ENCODE results near the gene TBX2. TPM values are rescaled to one million over a fixed set of nuclear protein-coding genes. Genes with fewer than 3 reads are reported as not detected.

Gene TBX2
- polyA plus RNA-seq, 3 donors = 47.8 to 58.3 (median 56.1) TPM

DNA sequence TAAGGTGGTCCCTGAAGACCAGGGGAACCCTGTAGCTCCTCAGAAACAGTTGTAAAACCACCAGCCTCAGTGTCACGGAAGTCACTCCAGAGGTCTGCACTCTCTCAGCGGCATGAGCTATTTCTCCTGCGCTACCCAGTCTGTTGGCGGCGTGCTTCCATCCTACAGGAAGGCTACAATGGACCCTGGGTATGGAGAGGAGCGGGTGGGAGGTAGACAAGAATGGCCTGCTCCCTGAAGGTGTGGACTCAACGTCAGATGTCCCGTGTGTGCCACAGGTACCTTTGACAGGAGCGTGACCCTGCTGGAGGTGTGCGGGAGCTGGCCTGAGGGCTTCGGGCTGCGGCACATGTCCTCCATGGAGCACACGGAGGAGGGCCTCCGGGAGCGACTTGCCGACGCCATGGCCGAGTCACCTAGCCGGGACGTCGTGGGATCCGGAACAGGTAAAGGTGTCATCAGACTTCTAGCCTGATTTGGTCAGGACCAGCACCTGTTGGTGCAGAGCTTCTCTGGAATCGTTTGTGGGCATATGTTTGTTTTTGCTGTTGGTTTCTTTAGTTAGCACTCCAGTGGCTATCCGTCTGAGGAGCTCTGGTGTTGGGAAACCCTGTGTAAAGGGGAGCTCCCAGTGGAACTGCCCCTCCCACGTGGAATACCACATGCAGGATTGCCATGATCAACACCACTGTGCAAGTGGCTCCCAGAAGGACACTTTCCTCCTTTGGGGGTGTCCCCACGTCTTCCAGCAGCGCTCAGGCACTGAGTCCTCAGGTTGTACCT lies 31.4 kb upstream of the TBX2 start:
- no peak for DNase-seq (ENCODE audit: low read depth in 3 of 3, low spot score in 2 of 3)

- no peak for DNase-seq (ENCODE audit: low read depth in 3 of 3, low spot score in 2 of 3)
These were observed 30.7 kb upstream of the TBX2 start for GRCh38 chr17:61368832-61369450.

DNA sequence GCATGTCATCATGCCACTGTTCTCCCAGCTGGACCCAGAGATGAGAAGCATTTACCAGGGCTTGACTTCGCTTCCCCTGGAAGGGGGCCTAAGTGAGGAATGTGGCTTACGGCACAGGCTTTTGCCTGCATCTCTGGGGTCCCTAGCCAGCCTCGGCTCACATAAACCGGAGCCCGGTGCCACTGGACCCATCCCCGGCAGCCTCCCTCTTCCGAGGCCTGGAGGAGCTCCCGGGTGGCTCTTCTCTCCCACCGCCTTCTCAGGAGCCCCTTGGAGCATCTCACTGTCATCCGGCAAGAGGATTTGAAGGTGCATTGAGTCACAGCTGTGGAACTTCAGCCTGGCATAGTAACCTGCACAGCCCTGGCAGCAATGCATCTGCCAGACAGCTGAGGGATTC lies 29.9 kb upstream of the TBX2 start:
- no peak for DNase-seq (ENCODE audit: low read depth in 3 of 3, low spot score in 2 of 3)

GRCh38 chr17:61371179-61371578 lies 28.5 kb upstream of the TBX2 start:
- DNase-seq (ENCODE audit: low read depth in 3 of 3, low spot score in 2 of 3) = no peak

DNA sequence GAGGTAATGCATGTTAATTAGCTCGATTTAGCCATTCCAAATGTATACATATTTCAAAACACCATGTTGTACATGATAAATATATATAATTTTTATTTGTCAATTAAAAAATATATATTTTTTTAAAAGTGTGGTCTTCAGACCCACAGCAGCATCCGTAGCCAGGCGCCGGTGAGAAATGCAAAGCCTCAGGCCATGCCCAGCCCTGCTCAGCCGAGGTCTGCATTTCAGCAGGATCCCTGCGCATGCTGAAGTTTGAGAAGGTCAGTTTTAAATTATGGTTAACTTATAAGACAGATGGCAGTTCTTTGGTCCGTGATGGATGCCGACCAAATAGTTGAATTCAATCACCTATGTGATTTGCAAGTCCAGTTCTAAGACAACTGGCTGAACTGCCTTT lies 28.0 kb upstream of the TBX2 start:
- no peak for DNase-seq (ENCODE audit: low read depth in 3 of 3, low spot score in 2 of 3)

DNA sequence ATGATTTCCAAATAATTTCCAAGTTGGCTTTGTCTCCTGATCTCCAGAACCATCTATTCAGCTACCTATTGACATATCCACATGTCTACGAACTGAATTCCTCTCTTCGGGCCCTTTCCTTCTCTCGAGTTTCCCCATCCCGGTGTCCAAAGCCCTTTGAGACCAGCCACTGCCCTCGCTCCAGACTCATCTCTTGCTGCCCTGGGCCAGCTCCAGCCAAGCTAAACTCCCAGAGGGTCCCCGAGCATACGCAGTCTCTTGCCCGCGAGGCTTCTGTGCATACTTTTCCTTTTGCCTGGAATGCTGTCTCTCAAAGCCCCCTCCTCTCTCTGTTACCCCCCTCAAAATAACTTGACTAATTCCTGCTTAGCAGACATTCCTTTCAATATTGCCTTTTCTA lies 27.2 kb upstream of the TBX2 start:
- no peak for DNase-seq (ENCODE audit: low read depth in 3 of 3, low spot score in 2 of 3)

GRCh38 chr17:61376931-61377838 lies 22.5 kb upstream of the TBX2 start:
- DNase-seq (ENCODE audit: low read depth in 3 of 3, low spot score in 2 of 3) = no peak

DNA sequence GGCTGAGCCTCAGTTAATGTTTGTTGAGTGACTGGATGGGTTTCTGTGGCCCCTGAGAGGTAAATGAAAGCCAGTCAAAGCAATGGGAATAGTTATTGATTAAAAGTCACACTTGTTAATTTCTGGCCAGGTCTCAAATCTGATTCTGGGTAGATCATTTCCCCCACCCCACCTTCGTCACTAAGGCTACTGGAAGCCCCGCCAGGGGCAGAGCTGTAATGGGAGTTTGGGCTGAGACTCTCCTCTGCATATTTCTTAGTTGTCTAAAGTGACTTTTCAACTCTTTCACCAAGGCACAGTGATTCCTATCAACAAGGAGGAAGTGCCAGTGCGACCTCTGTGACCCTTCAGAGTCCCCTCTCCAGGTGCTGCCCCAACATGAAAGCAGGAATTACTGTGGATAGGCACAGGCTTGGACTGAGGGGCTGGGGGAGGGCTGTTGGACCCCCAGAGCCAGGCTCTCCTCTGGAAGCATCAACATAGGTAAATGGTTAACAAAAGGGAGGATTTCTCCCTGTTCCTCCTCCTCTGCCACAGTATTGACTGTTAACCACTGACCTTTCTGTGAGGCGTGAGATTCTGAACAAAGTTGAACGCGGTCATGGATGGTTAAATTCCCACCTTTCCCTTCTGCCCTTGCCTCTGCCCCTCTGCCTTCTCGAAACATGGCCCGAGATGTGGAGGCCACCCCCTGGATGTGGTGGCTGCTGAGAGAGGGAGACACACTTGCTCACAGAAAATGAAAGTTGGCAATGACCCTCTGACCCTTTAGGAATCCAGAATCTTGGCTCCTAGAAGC lies 20.8 kb upstream of the TBX2 start:
- DNase-seq (ENCODE audit: low read depth in 3 of 3, low spot score in 2 of 3) = no peak

GRCh38 chr17:61379457-61380216 lies 20.0 kb upstream of the TBX2 start:
- DNase-seq (ENCODE audit: low read depth in 3 of 3, low spot score in 2 of 3) = no peak

- no peak for DNase-seq (ENCODE audit: low read depth in 3 of 3, low spot score in 2 of 3)
These were observed 19.3 kb upstream of the TBX2 start for GRCh38 chr17:61380217-61380835.

DNA sequence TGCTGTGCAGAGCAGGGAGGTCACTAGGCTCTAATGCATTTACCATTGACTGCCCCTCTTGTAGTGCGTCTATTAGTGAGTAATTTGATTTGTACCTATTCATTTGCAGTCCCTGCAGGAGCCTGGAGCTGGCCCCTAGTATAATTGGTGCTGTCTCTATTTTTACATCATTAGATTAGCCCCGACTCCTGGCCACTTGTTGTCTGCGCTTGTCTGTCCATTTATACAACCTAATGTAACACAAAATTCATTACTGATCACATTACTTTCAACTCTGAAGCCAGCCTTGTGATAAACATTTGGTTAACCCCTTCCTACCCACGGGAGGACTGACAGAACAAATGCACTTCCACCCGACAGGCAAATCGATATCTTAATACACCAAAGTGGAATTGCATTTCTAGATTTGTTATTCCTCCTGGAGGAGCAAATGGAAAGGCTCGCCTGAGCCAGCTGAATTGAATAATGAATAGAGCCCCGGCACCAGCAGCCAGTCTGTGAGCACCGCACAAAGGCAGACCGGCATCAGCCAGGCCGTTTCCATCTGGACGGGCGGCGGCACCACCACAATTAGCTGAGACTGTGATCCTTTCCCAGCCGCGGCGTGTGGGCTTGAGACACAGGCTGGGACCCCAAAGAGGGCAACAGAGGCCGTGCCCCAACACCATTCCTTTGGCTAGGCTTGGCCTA lies 18.7 kb upstream of the TBX2 start:
- DNase-seq (ENCODE audit: low read depth in 3 of 3, low spot score in 2 of 3) = no peak

- no peak for DNase-seq (ENCODE audit: low read depth in 3 of 3, low spot score in 2 of 3)
These were observed 18.1 kb upstream of the TBX2 start for GRCh38 chr17:61381537-61381936.

DNA sequence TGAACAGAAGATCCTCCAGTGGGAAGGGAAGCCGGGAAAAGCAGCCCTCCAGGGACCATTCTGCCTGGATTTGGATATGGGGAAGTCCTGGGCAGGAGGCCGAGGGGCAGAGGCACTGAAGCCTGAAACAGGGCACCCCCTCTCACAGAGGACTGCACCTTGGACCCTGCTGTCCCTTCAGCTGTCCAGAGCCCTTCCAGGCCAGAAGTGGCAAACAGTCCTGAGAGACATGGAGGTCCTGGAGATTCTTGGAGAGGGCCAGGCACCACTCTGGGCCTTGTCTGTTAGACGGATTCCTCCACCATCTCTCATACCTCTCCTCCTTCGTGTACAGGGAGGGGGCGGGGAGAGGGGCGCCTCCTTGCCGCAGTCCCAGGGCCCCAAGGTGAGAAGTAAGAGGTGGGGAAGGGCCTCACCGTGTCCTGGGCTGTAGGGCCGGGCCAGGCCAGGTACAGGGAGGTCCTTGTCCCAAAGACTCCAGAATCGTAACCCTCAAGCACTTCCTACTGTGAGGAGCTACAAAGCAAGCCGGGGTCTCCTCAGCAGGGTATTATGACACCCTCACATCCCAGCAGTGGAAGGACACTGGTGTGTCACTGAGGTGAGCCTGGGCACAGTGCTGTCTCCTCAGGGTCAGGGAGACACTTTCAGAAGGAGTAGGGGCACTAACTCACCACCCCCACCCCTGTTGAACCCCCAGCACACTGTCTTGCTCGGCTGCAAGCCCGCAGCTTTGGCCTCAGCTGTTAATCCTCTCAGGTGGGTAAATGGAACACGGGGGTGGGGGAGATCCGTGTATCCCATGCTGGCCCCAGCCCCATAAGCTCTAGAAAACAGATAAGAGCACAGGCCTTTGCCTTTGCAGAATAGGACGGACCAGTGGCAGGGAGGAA lies 16.6 kb upstream of the TBX2 start:
- no peak for DNase-seq (ENCODE audit: low read depth in 3 of 3, low spot score in 2 of 3)

- DNase-seq (ENCODE audit: low read depth in 3 of 3, low spot score in 2 of 3) = no peak
These were observed 15.9 kb upstream of the TBX2 start for GRCh38 chr17:61383689-61384201.

DNA sequence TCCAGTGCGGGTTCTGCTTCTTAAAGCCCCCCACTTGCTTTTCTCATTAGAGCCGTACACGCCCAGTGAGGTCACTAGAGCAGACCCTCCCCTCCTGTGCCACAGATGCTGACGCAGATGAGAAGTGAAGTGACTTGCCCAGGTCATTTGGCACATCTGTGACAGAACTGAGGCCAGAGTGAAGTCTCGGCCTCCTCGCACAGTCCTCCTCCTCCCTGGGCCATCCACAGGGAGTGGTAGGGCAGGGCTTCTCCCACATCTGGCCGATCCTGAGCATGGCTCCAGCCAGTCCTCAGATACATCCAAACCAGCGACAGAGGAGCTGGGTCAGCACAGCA lies 15.3 kb upstream of the TBX2 start:
- DNase-seq (ENCODE audit: low read depth in 3 of 3, low spot score in 2 of 3) = no peak

- no peak for DNase-seq (ENCODE audit: low read depth in 3 of 3, low spot score in 2 of 3)
These were observed 14.7 kb upstream of the TBX2 start for GRCh38 chr17:61384692-61385576.
